Measurements from ENCODE around the gene CNDP2.

DNA sequence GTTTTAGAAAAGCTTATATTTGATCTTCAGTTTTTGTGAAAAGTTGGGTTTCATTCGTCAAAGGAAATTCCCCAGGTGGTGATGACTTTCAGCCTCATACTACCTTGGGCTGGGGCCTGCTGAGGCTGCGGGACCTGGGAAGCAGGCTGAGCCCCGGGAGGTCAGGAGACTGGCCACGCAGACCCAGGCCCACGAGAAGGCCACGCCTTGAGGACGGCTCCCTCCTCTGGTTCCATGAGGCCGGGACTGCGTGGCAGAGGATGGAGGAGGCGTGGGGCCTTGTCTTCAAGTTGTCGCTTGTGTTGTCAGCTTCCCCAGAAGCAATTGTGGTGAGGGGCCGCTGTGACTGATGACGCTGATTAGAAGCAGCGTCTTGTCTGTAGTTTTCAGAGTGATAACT lies 11.8 kb downstream of the CNDP2 start:
- TF ChIP-seq, protein P1, sequence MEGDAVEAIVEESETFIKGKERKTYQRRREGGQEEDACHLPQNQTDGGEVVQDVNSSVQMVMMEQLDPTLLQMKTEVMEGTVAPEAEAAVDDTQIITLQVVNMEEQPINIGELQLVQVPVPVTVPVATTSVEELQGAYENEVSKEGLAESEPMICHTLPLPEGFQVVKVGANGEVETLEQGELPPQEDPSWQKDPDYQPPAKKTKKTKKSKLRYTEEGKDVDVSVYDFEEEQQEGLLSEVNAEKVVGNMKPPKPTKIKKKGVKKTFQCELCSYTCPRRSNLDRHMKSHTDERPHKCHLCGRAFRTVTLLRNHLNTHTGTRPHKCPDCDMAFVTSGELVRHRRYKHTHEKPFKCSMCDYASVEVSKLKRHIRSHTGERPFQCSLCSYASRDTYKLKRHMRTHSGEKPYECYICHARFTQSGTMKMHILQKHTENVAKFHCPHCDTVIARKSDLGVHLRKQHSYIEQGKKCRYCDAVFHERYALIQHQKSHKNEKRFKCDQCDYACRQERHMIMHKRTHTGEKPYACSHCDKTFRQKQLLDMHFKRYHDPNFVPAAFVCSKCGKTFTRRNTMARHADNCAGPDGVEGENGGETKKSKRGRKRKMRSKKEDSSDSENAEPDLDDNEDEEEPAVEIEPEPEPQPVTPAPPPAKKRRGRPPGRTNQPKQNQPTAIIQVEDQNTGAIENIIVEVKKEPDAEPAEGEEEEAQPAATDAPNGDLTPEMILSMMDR (IDR thresholded peaks at IDR 0.05; ENCODE audit: poor library complexity), result no peak
- TF ChIP-seq EZH2phosphoT487 (IDR thresholded peaks at IDR 0.05; ENCODE audit: low read depth, severe bottlenecking, unreplicated experiment) (no peak), EZH2 (IDR thresholded peaks at IDR 0.05; ENCODE audit: borderline replicate concordance) (no peak)

All from hepatocyte (in vitro differentiated cells).